Neural cell (in vitro differentiated cells): ENCODE results near the gene CYP2A6.

Source experiments
- CTCF ChIP-seq: fragments of 450-650 bp; IDR thresholded peaks from 2 replicates; pipeline ENCODE4 v1.5.1; 2014; ENCODE audit warnings: antibody characterized with exemption, mild to moderate bottlenecking, moderate library complexity; ENCODE audit not compliant: poor library complexity, severe bottlenecking
- EP300 ChIP-seq: fragments of 450-650 bp; conservative IDR thresholded peaks from 2 replicates; pipeline ENCODE4 v1.6.1; 2014; ENCODE audit warnings: antibody characterized with exemption, mild to moderate bottlenecking, moderate library complexity; ENCODE audit not compliant: poor library complexity, severe bottlenecking
- EZH2 ChIP-seq: fragments of 200-600, 300-800 bp; shearing (Covaris generic), sonication (generic); IDR thresholded peaks from 2 replicates; pipeline ENCODE4 v1.6.1; 2014; ENCODE audit warnings: antibody characterized with exemption, low read length, borderline replicate concordance, mild to moderate bottlenecking; ENCODE audit not compliant: insufficient read depth, poor library complexity, severe bottlenecking
- POLR2AphosphoS5 ChIP-seq: IDR thresholded peaks from 2 replicates; pipeline ENCODE4 v1.6.1; 2012

DNA sequence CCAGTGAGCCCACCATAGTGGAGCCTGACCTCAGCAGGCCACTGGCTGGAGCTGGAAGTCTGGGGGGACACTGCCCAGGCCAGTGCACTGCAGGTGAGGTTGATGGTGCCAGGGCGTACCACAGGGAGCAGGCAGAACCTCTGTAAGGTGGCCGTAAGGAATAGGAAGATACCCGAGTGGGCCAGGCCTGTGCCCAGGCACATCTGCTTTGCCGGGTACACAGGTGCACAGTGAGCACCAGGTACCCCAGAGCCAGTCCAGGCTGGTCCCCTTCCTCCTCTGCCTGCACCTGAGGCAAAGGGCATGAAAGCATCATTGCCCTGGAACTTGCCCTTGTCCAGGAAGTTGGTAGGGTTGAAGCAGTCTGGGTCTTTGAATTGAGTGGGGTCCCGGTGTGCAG is 41.8 kb downstream of the CYP2A6 start:
- TF ChIP-seq CTCF (no peak), EZH2 (no peak), POLR2AphosphoS5 (no peak), EP300 (no peak)
